GM23338 (cell line): Measurements from ENCODE around the gene ARMC5. TPM values are rescaled to one million over a fixed set of nuclear protein-coding genes. Genes with fewer than 3 reads are reported as not detected.

Experiments
- ATAC-seq: fragments of 200-7000 bp; cut with Tn5 transposase; 3 replicates; pipeline ENCODE4 v1.9.1; 2020
- DNase-seq: peaks from one replicate; pipeline ENCODE4 v3.0.0-alpha.2; 2015; ENCODE audit warnings: low spot score
- H2AFZ ChIP-seq: fragments of 200-600 bp; sonication (generic); 2 replicates; pipeline ENCODE4 v1.8.0; 2016; ENCODE audit warnings: antibody characterized with exemption, mild to moderate bottlenecking, moderate library complexity
- H3F3A ChIP-seq: fragments of 200-600 bp; sonication (generic); replicated peaks from 2 replicates; pipeline ENCODE4 v1.8.0; 2017; ENCODE audit warnings: antibody characterized with exemption, mixed run types, low read depth
- H3K27ac ChIP-seq: fragments of 200-600 bp; sonication (generic); 2 replicates; pipeline ENCODE4 v1.6.1; 2016; ENCODE audit warnings: low read depth
- H3K27me3 ChIP-seq: fragments of 200-600 bp; sonication (generic); 2 replicates; pipeline ENCODE4 v1.8.0; 2016; ENCODE audit warnings: mild to moderate bottlenecking, mixed run types, moderate library complexity; ENCODE audit not compliant: insufficient read depth
- H3K36me3 ChIP-seq: fragments of 200-600 bp; sonication (generic); 2 replicates; pipeline ENCODE4 v1.8.0; 2016; ENCODE audit warnings: mild to moderate bottlenecking; ENCODE audit not compliant: insufficient read depth
- H3K4me1 ChIP-seq: fragments of 200-600 bp; sonication (generic); 2 replicates; pipeline ENCODE4 v1.8.0; 2016; ENCODE audit warnings: mild to moderate bottlenecking, moderate library complexity; ENCODE audit not compliant: insufficient read depth
- H3K4me2 ChIP-seq: fragments of 200-600 bp; sonication (generic); 2 replicates; pipeline ENCODE4 v1.7.1; 2017; ENCODE audit warnings: mixed run types
- H3K4me3 ChIP-seq: fragments of 200-600 bp; sonication (generic); 2 replicates; pipeline ENCODE4 v1.6.1; 2016; ENCODE audit warnings: mixed run types
- H3K79me2 ChIP-seq: fragments of 200-600 bp; sonication (generic); replicated peaks from 2 replicates; pipeline ENCODE4 v1.8.0; 2017; ENCODE audit warnings: mild to moderate bottlenecking; ENCODE audit not compliant: insufficient read depth
- H3K9me2 ChIP-seq: fragments of 200-600 bp; sonication (generic); 2 replicates; pipeline ENCODE4 v1.8.0; 2017; ENCODE audit not compliant: insufficient read depth
- H4K20me1 ChIP-seq: fragments of 200-600 bp; sonication (generic); replicated peaks from 2 replicates; pipeline ENCODE4 v1.8.0; 2017; ENCODE audit warnings: mild to moderate bottlenecking; ENCODE audit not compliant: insufficient read depth
- H3K27ac Mint-ChIP-seq: 2 replicates; pipeline ENCODE4 v1.8.0; 2020; ENCODE audit warnings: inconsistent platforms, mild to moderate bottlenecking, moderate library complexity, mixed read lengths
- H3K27me3 Mint-ChIP-seq: 3 replicates; pipeline ENCODE4 v1.8.0; 2022; ENCODE audit warnings: low read depth, mild to moderate bottlenecking, moderate library complexity, mixed read lengths, inconsistent platforms; ENCODE audit not compliant: insufficient read depth, poor library complexity
- H3K36me3 Mint-ChIP-seq: 3 replicates; pipeline ENCODE4 v1.8.0; 2021; ENCODE audit warnings: low read depth, mild to moderate bottlenecking, inconsistent platforms, moderate library complexity, mixed read lengths
- H3K4me1 Mint-ChIP-seq: 3 replicates; pipeline ENCODE4 v1.8.0; 2020; ENCODE audit warnings: mild to moderate bottlenecking, inconsistent platforms, mixed read lengths
- H3K4me3 Mint-ChIP-seq: 3 replicates; pipeline ENCODE4 v1.8.0; 2021; ENCODE audit warnings: moderate library complexity, mild to moderate bottlenecking, inconsistent platforms, mixed read lengths
- H3K9me3 Mint-ChIP-seq: 3 replicates; pipeline ENCODE4 v1.8.0; 2020; ENCODE audit warnings: moderate library complexity, mild to moderate bottlenecking, inconsistent platforms, mixed read lengths
- CREB1 ChIP-seq: fragments of 250-450 bp; sonication (Bioruptor Pico); IDR thresholded peaks from 2 replicates; pipeline ENCODE4 v1.5.0; 2020; ENCODE audit warnings: low read depth, mild to moderate bottlenecking, moderate library complexity
- CTCF ChIP-seq, 2 experiments: fragments of 200-600 bp in 1 of 2; sonication (generic) in 1 of 2; conservative IDR thresholded peaks; 2 replicates each; pipeline versions ENCODE4 v1.5.1 to v1.6.1; 2016 to 2017; ENCODE audit warnings: antibody characterized with exemption in 2 of 2, low read depth in 2 of 2, mild to moderate bottlenecking in 2 of 2, moderate library complexity in 1 of 2
- ETS1 ChIP-seq: IDR thresholded peaks from 2 replicates; pipeline ENCODE4 v1.6.1; 2016; ENCODE audit warnings: antibody characterized with exemption
- EZH2 ChIP-seq: fragments of 200-600 bp; sonication (generic); IDR thresholded peaks from one replicate; pipeline ENCODE4 v1.8.0; 2017; ENCODE audit warnings: antibody characterized with exemption, mild to moderate bottlenecking, low read depth; ENCODE audit not compliant: unreplicated experiment
- EZH2phosphoT487 ChIP-seq: fragments of 200-600 bp; sonication (generic); IDR thresholded peaks from one replicate; pipeline ENCODE4 v1.8.1; 2018; ENCODE audit warnings: antibody characterized with exemption; ENCODE audit not compliant: unreplicated experiment
- JUNB ChIP-seq: IDR thresholded peaks from one replicate; pipeline ENCODE4 v1.6.1; 2016; ENCODE audit warnings: antibody characterized with exemption; ENCODE audit not compliant: unreplicated experiment
- NANOG ChIP-seq: IDR thresholded peaks from 2 replicates; pipeline ENCODE4 v1.6.1; 2016; ENCODE audit warnings: antibody characterized with exemption, borderline replicate concordance
- POLR2AphosphoS5 ChIP-seq: IDR thresholded peaks from 2 replicates; pipeline ENCODE4 v1.6.1; 2016; ENCODE audit warnings: antibody characterized with exemption, low read depth
- REST ChIP-seq: IDR thresholded peaks from one replicate; pipeline ENCODE4 v1.6.1; 2018; ENCODE audit warnings: antibody characterized with exemption; ENCODE audit not compliant: unreplicated experiment
- STAT1 ChIP-seq: IDR thresholded peaks from one replicate; pipeline ENCODE4 v1.6.1; 2016; ENCODE audit warnings: antibody characterized with exemption; ENCODE audit not compliant: unreplicated experiment
- ZNF114 ChIP-seq: fragments of 250-450 bp; sonication (Bioruptor Pico); IDR thresholded peaks from 2 replicates; pipeline ENCODE4 v1.5.0; 2020; ENCODE audit warnings: mild to moderate bottlenecking, moderate library complexity
- ZNF331 ChIP-seq: fragments of 250-450 bp; sonication (Bioruptor Pico); IDR thresholded peaks from 2 replicates; pipeline ENCODE4 v1.5.0; 2020; ENCODE audit warnings: low read depth, mild to moderate bottlenecking, moderate library complexity
- polyA plus RNA-seq: library from polyadenylated mRNA; unstranded; fragments of >200 nt; fragmentation: Nextera tagmentation; extraction: Ambion mirVana; gene quantifications from 2 replicates; pipeline ENCODE4 v1.2.1, GENCODE V29; 2016
- total RNA-seq: library from RNA; depleted of rRNA; stranded (reverse); fragments of >200 nt; shearing (Covaris generic); gene quantifications from 2 replicates; pipeline ENCODE4 v1.2.3, GENCODE V29; 2014

ARMC5 gene
- total and polyA plus RNA-seq, 2 experiments from 2014 or later: 5.9 to 11.3 TPM

- no peak for TF ChIP-seq REST
- no peak for TF ChIP-seq EZH2phosphoT487
These were observed 44.9 kb downstream of the ARMC5 start (continued) for GRCh38 chr16:31504159-31504558.

- H3F3A ChIP-seq: no peaks in the 10 kb centered on the region
- H3K9me2 ChIP-seq: no peaks in the 10 kb centered on the region
- H3K27ac Mint-ChIP-seq: no peak overlapping the region
- H3K27me3 ChIP-seq: no peaks in the 10 kb centered on the region
- H3K27me3 Mint-ChIP-seq: peaks cover 7% of the 10 kb centered on the region
- H3K9me3 Mint-ChIP-seq: no peaks in the 10 kb centered on the region
- peaks cover 27% of the 10 kb centered on the region for H3K4me1 ChIP-seq
- H3K36me3 Mint-ChIP-seq: peaks cover 4% of the 10 kb centered on the region; the same call in 2 of the 3 replicates
- no peak overlapping the region for H3K27ac ChIP-seq
- no peak for DNase-seq
- H3K4me3 ChIP-seq: no peak overlapping the region
- no peak for ATAC-seq
- H3K4me2 ChIP-seq: no peak overlapping the region
- H3K4me3 Mint-ChIP-seq: no peak overlapping the region
- no peak overlapping the region for H2AFZ ChIP-seq
- H3K4me1 Mint-ChIP-seq: peaks cover 32% of the 10 kb centered on the region
- no peak for TF ChIP-seq STAT1
- TF ChIP-seq NANOG: no peak
- no peak for TF ChIP-seq EZH2phosphoT487
- TF ChIP-seq CTCF (conservative IDR thresholded peaks at IDR 0.05; ENCODE audit: low read depth in 2 of 2): no peak
- peaks cover 8% of the 10 kb centered on the region for H3K79me2 ChIP-seq
- H4K20me1 ChIP-seq: peaks cover 4% of the 10 kb centered on the region; the same call in 1 of the 2 replicates
- H3K36me3 ChIP-seq: no peaks in the 10 kb centered on the region
These were observed 46.2 kb downstream of the ARMC5 start for GRCh38 chr16:31505483-31505882.

GRCh38 chr16:31507617-31507928 lies 48.3 kb downstream of the ARMC5 start:
- DNase-seq: no peak
- Histone ChIP-seq H3K27me3 (no peaks in the 10 kb centered on the region), H3F3A (no peaks in the 10 kb centered on the region), H2AFZ (peak overlapping the region; percentile 86), H3K4me2 (peak overlapping the region; percentile 94), H4K20me1 (peaks cover 4% of the 10 kb centered on the region; the same call in 1 of the 2 replicates), H3K36me3 (no peaks in the 10 kb centered on the region), H3K4me1 (peaks cover 15% of the 10 kb centered on the region), H3K27ac (peak overlapping the region; percentile 83; the same call in 1 of the 2 replicates), H3K9me2 (no peaks in the 10 kb centered on the region), H3K79me2 (peaks cover 8% of the 10 kb centered on the region), H3K4me3 (peak overlapping the region; percentile 97)
- peaks cover 7% of the 10 kb centered on the region for H3K27me3 Mint-ChIP-seq
- H3K9me3 Mint-ChIP-seq: no peaks in the 10 kb centered on the region; the same call in 2 of the 3 replicates
- peaks cover 18% of the 10 kb centered on the region for H3K4me1 Mint-ChIP-seq
- H3K27ac Mint-ChIP-seq: peak overlapping the region; percentile 48
- peak; percentile 16; the same call in 1 of the 3 replicates for ATAC-seq
- H3K36me3 Mint-ChIP-seq: peaks cover 4% of the 10 kb centered on the region; the same call in 2 of the 3 replicates
- peak overlapping the region; percentile 83 for H3K4me3 Mint-ChIP-seq
- TF ChIP-seq ZNF331 (no peak), ETS1 (no peak), JUNB (no peak), CTCF (conservative IDR thresholded peaks at IDR 0.05; ENCODE audit: low read depth in 2 of 2) (no peak), ZNF114 (CRISPR knock-in tag) (no peak), STAT1 (no peak), EZH2 (no peak), CREB1 (CRISPR knock-in tag) (no peak), EZH2phosphoT487 (no peak), NANOG (no peak), POLR2AphosphoS5 (no peak)
